ENCODE data around the gene BRD7.

DNA sequence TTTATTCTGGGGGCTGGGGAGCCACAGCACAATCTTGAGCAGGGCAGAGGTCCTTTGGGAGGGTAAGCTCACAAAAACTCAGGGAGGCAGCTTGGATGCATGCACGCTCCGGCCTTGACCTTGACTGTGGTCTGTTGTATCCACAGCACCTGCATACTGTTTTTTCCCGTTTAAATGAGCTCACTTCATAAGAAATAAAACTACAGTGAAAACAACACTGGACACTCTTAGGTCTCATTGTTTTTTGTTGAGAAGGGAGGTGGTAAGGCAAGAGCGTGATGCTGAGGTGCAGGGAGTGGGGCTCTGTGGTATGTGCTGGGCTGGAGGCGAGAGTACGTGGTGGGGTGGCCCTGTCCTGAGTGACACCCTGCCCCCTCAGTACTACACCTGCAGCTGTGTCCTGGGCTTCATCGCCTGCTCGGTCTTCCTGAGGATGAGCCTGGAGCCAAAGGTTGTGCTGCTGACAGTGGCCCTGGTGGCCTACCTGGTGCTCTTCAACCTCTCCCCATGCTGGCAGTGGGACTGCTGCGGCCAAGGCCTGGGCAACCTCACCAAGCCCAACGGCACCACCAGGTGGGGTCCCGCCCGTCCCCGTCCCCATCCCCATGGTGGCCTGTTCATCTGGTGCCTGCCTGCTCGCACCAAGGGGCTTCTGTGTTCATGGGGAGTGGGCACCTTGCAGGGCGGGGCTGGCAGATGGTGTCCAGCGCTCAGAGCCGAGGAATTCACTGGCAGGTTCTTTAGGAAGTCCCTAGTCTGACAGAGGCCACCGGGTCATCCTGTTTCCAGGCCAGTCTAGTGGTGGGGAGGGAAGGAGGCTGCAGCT is 58.3 kb downstream of the BRD7 start:
- TF ChIP-seq POLR2AphosphoS5 (IDR thresholded peaks at IDR 0.05) (peak; percentile 36 to 73 (median 44)), POLR2A (IDR thresholded peaks at IDR 0.05) (no peak)
- TF ChIP-seq, protein P1, sequence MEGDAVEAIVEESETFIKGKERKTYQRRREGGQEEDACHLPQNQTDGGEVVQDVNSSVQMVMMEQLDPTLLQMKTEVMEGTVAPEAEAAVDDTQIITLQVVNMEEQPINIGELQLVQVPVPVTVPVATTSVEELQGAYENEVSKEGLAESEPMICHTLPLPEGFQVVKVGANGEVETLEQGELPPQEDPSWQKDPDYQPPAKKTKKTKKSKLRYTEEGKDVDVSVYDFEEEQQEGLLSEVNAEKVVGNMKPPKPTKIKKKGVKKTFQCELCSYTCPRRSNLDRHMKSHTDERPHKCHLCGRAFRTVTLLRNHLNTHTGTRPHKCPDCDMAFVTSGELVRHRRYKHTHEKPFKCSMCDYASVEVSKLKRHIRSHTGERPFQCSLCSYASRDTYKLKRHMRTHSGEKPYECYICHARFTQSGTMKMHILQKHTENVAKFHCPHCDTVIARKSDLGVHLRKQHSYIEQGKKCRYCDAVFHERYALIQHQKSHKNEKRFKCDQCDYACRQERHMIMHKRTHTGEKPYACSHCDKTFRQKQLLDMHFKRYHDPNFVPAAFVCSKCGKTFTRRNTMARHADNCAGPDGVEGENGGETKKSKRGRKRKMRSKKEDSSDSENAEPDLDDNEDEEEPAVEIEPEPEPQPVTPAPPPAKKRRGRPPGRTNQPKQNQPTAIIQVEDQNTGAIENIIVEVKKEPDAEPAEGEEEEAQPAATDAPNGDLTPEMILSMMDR (IDR thresholded peaks at IDR 0.05 in 8 of 11, conservative IDR thresholded peaks at IDR 0.05 in 3 of 11), result no peak
